Measurements from ENCODE around the gene ZER1. TPM values are rescaled to one million over a fixed set of nuclear protein-coding genes. Genes with fewer than 3 reads are reported as not detected.

The ZER1 gene
- total and polyA plus RNA-seq, 2 of the 8 experiments (the other 6 are each of a cell fraction or from before 2014, with no cell fraction given) = 20.5 to 26.6 TPM

GRCh38 chr9:128818099-128818838 lies 46.5 kb upstream of the ZER1 start, which contains the start of gene ENDOG:
TSS of gene ENDOG (plus strand) at chr9:128818500. CDS start at chr9:128818685, 185 bp downstream.
- Histone ChIP-seq H3K56ac (replicated peaks; ENCODE audit: insufficient read length, low read depth, low read length) (peak within 1 kb of the TSS; percentile 77), H4K5ac (ENCODE audit: insufficient read length, low read depth, low read length) (no peak within 1 kb of the TSS), H4K20me1 (replicated peaks in 1 of 2; ENCODE audit: control insufficient read depth in 1 of 2, insufficient read depth in 2 of 2, low read length in 2 of 2) (peaks cover 5 to 22% of the 10 kb centered on the region in 2 experiments), H2AFZ (ENCODE audit: low read length) (peak within 1 kb of the TSS; percentile 48; the same call in 1 of the 2 replicates), H3K14ac (ENCODE audit: insufficient read length) (no peak within 1 kb of the TSS), H2BK12ac (ENCODE audit: low read depth, low read length) (peak within 1 kb of the TSS; percentile 39; the same call in 1 of the 2 replicates), H3K4me2 (ENCODE audit: insufficient read depth in 1 of 2, low read depth in 2 of 2, low read length in 2 of 2) (peak within 1 kb of the TSS; percentile 64 to 91), H3K18ac (ENCODE audit: extremely low read depth, low read length) (no peak within 1 kb of the TSS; the same call in 1 of the 2 replicates), H3K27ac (ENCODE audit: low read depth, low read length) (no peak within 1 kb of the TSS; the same call in 1 of the 2 replicates), H2BK20ac (ENCODE audit: low read length) (no peak within 1 kb of the TSS), H4K91ac (replicated peaks; ENCODE audit: insufficient read length, low read length) (peak within 1 kb of the TSS; percentile 65), H3K4me1 (replicated peaks in 1 of 4; ENCODE audit: control insufficient read depth in 3 of 4, insufficient read depth in 4 of 4, low read length in 3 of 4) (peaks cover 0 to 11% (median 3%) of the 10 kb centered on the region in 4 experiments; a peak in 2 of 7 replicates), H3K23me2 (ENCODE audit: low read depth, low read length) (peaks cover 5% of the 10 kb centered on the region; the same call in 1 of the 2 replicates), H2BK120ac (replicated peaks; ENCODE audit: low read depth, low read length) (no peak within 1 kb of the TSS), H3K4ac (replicated peaks; ENCODE audit: insufficient read length, low read depth, low read length) (no peak within 1 kb of the TSS), H3K4me3 (ENCODE audit: extremely low read depth in 1 of 4, insufficient read depth in 2 of 4, low read depth in 3 of 4, low read length in 4 of 4) (peak within 1 kb of the TSS; percentile 40 to 70 (median 53)), H2AK5ac (ENCODE audit: low read depth, low read length) (no peak within 1 kb of the TSS), H3K9me3 (ENCODE audit: insufficient read depth in 2 of 2, low read depth in 1 of 2, low read length in 1 of 2) (no peaks in the 10 kb centered on the region), H3K79me1 (ENCODE audit: low read depth, low read length) (no peaks in the 10 kb centered on the region; the same call in 1 of the 2 replicates), H2BK15ac (ENCODE audit: low read length) (peak within 1 kb of the TSS; percentile 81; the same call in 1 of the 2 replicates), H3K79me2 (ENCODE audit: control insufficient read depth in 1 of 2, insufficient read depth in 2 of 2, low read length in 2 of 2) (no peaks in the 10 kb centered on the region), H3K9ac (replicated peaks in 1 of 4; ENCODE audit: extremely low read depth in 1 of 4, low read depth in 3 of 4, low read length in 3 of 4) (peak within 1 kb of the TSS in 3 of 4 experiments; percentile 52 to 79 (median 60); a peak in 5 of 7 replicates), H3K23ac (ENCODE audit: insufficient read length) (no peak within 1 kb of the TSS), H2BK5ac (ENCODE audit: low read depth, low read length) (no peak within 1 kb of the TSS; the same call in 1 of the 2 replicates), H3K27me3 (replicated peaks in 1 of 4; ENCODE audit: control insufficient read depth in 3 of 4, extremely low read depth in 1 of 4, insufficient read depth in 3 of 4, low read length in 3 of 4) (no peaks in the 10 kb centered on the region), H4K8ac (ENCODE audit: extremely low read depth, insufficient read depth, low read length) (peak within 1 kb of the TSS; percentile 94), H3K36me3 (ENCODE audit: control insufficient read depth in 2 of 4, insufficient read depth in 4 of 4, low read length in 3 of 4) (peaks cover 6 to 20% (median 11%) of the 10 kb centered on the region in 4 experiments; a peak in 6 of 8 replicates)
- FAIRE-seq (peak; percentile 94), DNase-seq (ENCODE audit: low read depth in 1 of 2, low spot score in 2 of 2) (peak; percentile 96 to 100)
- POLR2A ChIA-PET (ENCODE audit: partially characterized antibody) = interaction anchor here (0.5 to 5.1 kb wide), 23 partner anchors 8 to 186 kb away, joined by 3 to 62 read pairs (median 4); partner anchors contain the start of genes KYAT1, LRRC8A, SPOUT1 and ZER1
- 3% methylated on average over 57 of the region's 70 CpGs; no CpG with 5 or more reads in 1 of the 2 experiments for WGBS, 2 experiments (ENCODE audit: extremely low coverage in 1 of 2, insufficient coverage in 1 of 2, insufficient read length in 1 of 2, insufficient replicate concordance in 2 of 2, low coverage in 1 of 2, low lambda C conversion rate in 2 of 2, missing lambda C conversion rate in 1 of 2)
- CTCF ChIA-PET (ENCODE audit: partially characterized antibody) = interaction anchor here (0.7 to 2.6 kb wide), 19 partner anchors 9 to 203 kb away, joined by 3 to 12 read pairs (median 4); partner anchors contain the start of genes KYAT1 and ZER1
- no peak for TF ChIP-seq TAF7 (optimal IDR thresholded peaks at IDR 0.05; ENCODE audit: borderline replicate concordance, low read depth, low read length)
- no peak for TF ChIP-seq RFX5 (IDR thresholded peaks at IDR 0.05; ENCODE audit: borderline replicate concordance, low read depth, low read length)
- no peak; the same call in 1 of the 2 replicates for TF ChIP-seq MAX (IDR thresholded peaks at IDR 0.05)
- peak; percentile 66; the same call in 1 of the 2 replicates for TF ChIP-seq PHF8 (conservative IDR thresholded peaks at IDR 0.05; ENCODE audit: low read depth, low read length)
- TF ChIP-seq CREB1 (IDR thresholded peaks at IDR 0.05) = peak; percentile 31
- TF ChIP-seq FOSL1 (IDR thresholded peaks at IDR 0.05; ENCODE audit: insufficient read depth, low read depth, low read length) = no peak
- no peak for TF ChIP-seq SUZ12 (IDR thresholded peaks at IDR 0.05; ENCODE audit: low read length)
- TF ChIP-seq RBBP5 (IDR thresholded peaks at IDR 0.05; ENCODE audit: borderline replicate concordance, low read depth, low read length) = peak; percentile 13
- TF ChIP-seq ATF3 (IDR thresholded peaks at IDR 0.05; ENCODE audit: insufficient read depth, low read depth, low read length) = no peak
